ENCODE data around the gene ZFP91.
"Not testable (repeated sequence)": the region's sequence is repeated elsewhere in the genome, so short reads cannot be mapped to it uniquely, and the experiment has no call there.

ZFP91 gene, protein sequence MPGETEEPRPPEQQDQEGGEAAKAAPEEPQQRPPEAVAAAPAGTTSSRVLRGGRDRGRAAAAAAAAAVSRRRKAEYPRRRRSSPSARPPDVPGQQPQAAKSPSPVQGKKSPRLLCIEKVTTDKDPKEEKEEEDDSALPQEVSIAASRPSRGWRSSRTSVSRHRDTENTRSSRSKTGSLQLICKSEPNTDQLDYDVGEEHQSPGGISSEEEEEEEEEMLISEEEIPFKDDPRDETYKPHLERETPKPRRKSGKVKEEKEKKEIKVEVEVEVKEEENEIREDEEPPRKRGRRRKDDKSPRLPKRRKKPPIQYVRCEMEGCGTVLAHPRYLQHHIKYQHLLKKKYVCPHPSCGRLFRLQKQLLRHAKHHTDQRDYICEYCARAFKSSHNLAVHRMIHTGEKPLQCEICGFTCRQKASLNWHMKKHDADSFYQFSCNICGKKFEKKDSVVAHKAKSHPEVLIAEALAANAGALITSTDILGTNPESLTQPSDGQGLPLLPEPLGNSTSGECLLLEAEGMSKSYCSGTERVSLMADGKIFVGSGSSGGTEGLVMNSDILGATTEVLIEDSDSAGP

DNA sequence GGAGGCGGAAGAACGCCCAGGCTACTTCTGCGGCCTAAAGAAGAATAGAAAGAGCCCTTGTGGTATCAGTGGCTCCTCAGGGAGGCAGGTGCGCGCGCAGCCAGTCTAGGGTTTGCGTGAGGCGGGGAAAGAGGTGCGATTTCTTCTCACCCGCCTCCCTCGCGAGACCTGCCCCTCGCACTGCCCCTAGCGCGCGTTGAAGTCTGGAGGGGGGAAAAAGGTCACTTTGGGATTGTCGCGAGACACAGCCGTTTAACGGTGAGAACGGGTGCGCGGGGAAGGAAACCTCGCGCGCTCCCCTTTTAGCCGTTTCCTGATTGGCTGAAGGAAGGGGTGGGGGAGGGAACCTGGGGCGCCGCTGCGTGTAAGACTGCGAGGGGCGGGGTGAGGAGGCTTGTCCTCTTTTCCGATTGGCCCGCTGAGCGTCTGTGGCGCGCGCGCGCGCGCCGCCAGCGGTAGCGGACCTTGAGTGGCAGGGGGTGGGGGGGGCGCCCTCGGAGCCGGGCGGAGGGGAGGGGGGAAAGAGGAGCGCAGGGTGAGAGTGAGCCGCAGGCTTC lies at the start of gene ZFP91:
TSS of gene ZFP91 (plus strand) at position 429 of the 557 bp plus-strand sequence. CDS start 219 bp downstream, outside the sequence.
- peak; percentile 86 to 96 for DNase-seq

DNA sequence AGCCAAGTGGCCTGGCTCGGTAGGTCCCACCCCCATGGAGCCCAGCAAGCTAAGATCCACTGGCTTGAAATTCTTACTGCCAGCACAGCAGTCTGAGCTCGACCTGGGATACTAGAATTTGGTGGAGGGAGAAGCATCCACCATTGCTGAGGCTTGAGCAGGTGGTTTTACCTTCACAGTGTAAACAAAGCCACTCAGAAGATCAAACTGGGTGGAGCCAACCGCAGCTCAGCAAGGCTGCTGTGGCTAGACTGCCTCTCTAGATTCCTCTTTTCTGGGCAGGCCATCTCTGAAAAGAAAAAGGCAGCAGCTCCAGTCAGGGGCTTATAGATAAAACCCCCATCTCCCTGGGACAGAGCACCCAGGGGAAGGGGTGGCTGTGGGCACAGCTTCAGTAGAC lies 48.6 kb upstream of the ZFP91 start:
- no peak for DNase-seq

DNA sequence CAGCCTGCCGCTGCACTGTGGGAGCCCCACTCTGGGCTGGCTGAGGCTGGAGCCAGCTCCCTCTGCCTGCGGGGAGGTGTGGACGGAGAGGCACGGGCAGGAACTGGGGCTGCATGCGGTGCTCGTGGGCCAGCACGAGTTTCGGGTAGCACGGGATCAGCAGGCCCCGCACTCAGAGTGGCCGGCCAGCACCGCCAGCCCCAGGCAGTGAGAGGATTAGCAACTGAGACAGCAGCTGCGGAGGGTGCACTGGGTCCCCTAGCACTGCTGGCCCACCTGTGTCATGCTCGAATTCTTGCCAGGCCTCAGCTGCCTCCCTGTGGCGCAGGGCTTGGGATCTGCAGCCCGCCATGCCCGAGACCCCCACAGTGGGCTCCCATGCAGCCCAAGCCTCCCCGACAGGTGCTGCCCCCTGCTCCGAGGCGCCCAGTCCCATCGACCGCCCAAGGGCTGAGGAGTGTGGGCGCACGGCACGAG lies 47.0 kb upstream of the ZFP91 start:
- DNase-seq = no peak

DNA sequence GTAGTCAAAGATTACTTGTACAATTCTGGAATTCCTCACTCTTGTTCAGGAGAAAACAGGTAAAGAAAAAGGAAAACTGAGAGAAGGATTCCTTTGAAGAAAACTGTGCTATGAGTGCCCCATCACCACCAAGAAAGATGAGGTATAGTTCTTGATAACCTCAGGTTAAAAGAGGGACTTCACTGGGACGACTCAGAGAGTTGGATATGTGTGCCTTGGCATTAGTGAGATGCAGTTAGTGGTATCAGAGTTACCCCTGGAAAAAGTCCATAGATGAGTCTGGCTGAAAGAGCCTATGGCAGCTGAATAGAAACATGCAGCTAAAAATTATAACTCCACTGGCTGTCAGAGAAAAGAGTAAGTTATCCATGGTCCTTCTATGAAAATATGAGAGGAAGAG lies 32.0 kb upstream of the ZFP91 start:
- DNase-seq = no peak

DNA sequence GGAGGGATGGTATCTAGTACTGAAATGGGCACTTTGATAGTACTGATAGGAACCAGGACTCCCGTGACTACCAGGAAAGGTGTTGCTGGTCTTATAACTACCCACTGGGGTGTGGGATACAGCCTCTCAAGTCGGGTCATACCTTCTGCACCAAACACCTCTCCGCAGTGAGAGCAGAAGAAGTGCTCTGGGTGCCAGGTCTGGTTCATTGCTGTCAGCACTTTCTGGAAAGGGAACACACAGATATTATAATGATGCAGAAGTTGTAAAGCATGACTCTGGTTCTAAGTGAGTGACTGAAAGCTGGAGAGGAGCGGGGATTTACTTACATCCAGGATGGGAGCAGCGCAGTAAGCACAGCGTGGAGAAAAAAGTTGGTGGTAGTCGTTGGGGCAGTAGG lies 29.2 kb upstream of the ZFP91 start:
- DNase-seq = no peak

DNA sequence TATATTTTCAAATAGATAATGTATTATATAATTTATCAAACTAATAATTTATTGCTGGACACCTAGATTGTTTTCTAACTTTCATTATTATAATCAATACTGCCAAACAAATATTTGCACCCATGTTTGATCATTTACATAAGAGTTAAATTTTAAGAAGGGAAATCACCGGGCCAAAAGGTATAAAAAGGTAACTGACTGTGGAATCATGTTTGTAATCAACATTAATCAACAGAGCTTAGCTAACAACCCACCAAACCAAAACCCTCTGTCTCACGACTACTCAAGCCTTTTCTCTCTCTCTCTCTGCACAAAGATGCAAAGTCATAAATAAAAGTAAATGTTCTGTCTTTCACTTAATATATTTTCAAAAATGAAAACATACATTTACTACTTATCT lies 18.0 kb upstream of the ZFP91 start:
- no peak for DNase-seq

DNA sequence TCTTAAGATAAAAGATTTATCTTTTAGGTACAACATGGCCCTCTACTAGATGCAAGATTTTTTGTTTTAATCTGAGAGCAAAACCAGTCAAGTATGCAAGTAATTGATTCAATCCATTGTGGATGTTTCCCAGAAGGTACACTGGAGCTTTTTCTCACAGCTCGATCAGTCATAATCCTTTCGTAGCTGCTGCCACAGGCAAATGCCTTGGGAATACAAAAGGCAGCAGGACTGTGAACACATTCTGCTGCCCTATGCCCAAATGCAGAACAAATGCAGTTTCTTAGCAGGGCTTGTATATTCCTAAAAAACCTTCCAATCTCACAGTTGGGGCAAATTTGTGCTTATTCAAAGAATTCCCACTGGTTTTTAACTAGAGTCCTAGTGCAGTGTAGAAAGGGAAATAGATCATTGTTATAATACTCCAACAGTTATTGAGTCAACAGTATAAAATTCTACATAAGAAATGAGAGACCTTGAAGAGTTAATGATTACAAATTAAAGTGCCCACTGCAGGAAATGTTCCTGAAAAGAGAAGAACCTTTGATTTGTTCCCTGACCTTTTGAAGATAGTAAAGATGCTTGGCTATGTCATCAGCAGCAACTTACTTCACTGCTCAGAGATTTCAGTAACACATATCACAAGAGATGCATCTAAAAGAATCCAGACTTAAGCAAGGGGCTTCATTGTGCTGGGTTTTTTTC lies 17.3 kb upstream of the ZFP91 start:
- DNase-seq = no peak

DNA sequence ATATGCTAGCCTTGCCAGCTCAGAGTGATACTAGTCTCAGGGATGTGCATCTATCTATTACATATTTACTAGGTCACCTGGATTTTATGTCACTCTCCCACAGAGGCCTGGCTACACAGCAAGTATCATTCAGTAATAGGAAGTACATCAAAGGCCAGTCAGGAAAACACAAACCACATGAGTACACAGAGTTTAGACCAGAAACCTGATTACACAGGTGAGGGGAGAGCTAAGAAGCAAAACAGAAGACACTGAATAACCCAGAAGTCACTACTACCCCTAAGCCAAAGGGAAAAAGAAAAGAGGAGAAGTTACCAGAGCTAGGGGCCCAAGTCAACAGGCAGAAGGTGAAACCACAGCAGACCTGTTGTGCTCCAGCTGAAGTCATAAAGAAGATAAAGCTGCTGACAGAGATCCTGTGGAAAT lies 16.5 kb upstream of the ZFP91 start:
- no peak for DNase-seq

DNA sequence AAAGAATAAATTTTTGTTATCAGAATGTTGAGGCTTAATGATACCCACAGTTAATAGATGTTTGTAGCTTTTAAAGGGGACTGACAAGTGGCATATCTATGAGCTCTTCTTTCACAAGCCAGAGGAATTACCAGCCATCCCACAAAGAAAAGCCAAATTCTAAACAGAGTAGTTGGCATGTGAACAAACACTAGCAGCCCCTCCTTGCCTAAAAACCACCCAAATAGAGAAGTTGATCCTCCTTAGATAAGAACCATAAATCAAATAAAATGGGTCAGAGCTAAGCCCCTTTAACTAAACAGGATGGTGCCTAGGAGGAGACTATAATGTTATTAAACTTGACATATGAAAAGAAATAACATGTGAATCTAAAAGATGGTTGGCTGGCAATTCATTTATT lies 14.6 kb upstream of the ZFP91 start:
- DNase-seq = no peak

DNA sequence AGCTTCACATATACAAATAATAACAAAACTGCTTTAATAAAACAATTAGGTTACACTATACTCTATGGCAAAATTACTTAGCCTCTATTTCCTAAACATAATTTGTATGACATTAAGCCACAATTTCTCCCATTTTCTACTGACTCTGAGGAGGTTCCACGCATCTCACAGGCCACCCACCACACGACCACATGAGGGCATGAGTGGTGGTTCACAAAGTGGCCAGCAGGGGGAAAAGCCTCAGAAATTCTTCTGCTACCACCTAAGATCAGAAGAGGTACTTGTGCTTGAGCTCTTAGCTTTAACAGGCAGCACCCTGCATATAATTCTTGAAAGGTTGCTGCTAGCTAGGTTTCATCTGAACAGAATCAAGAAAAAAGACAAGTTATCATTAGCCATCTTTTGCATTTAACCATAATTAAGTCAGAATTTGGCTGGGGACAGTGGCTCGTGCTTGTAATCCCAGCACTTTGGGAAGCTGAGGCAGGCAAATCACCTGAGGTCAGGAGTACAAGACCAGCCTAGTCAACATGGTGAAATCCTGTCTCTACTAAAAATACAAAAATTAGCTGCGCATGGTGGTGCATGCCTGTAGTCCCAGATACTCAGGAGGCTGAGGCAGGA lies 10.9 kb upstream of the ZFP91 start:
- DNase-seq = peak in 1 of 2 experiments; percentile 1

DNA sequence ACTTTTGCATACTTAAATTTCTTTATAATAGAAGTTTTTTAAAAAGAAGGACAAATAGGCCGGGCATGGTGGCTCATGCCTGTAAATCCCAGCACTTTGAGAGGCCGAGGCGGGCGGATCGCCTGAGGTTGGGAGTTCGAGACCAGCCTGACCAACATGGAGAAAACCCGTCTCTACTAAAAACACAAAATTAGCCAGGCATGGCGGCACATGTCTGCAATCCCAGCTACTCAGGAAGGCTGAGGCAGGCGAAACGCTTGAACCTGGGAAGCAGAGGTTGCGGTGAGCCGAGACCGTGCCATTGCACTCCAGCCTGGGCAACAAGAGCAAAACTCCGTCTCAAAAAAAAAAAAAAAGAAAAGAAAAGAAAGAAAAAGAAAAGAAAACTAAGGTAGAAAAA lies 6.0 kb upstream of the ZFP91 start:
- not testable (repeated sequence) for DNase-seq

DNA sequence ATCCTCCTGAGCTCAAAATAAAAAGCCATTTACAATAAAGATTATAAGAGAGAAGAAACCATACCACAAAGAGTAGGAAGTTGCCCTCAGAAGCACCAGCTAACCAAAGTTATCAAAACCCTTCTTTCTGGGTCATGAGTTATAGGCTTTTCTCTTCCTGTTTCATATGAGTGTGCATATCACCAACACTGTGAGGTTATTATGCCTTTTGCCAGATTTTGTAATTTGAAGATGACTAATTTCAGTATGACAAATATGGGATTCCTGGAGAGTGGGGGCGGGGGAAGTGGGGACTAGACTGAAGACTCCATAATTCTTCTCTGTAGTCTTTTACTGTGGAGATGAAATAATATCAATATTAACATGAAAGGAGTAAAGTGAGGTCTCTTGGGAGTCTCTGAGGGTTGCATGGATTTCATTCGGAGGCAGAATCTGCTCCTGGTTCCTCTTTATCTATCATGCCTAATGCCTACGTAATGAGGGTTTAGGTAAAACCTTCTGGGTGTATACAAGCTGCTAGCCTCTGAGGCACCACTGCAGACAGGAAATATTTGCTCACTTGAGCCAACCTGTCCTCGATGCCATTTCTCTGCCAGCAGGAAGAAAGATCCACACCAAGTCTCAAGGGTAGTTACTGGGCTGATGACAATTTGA lies 5.3 kb upstream of the ZFP91 start:
- no peak for DNase-seq

DNA sequence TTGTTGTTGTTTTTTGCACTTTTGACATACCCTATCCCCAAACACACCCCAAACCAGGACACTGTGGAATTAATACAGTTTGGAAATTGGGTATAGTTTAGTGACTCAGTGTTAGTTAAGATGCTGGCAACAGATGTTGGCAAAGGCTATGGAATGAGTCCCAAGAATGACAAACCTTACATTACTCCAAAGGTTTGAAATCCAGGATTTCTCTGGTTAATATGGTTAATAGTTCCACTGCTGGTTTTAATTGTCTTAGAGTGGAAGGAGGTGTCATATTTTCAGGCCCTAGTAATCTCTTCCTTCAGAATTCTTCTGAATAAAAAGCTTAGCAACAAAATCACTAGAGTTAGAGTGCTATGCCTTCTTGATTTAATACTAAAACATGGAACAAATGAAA lies 4.0 kb upstream of the ZFP91 start:
- DNase-seq = no peak

DNA sequence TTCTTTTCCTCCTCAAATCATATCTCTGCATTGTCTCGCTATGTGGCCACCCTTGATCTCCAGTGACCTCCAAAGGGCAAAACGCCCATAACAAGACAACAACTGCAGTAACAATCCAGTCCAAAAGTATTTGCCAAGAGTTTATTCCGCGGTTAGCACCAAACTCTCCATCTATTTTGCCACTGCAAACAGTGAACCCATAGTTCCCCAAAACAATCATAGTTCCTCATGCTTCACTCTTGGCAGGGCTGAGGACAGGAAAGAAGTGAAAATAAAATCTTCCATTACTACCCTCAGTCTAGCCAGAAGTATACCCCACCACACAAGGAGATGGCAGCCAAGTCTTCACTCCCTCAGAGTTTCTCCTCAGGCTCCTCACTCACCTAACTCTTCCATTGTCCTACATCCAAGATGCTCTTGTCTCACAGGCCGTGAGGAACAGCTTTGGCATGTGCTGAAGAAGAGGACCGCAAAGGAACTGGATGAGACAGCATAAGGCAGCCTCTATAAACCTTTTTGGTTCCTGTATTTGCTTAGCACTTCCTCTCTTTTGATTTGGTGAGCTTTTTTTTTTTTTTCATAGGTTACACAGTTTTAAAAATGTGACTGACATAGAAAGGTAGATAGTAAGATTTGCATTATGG lies 3.4 kb upstream of the ZFP91 start, which contains the start of gene LPXN:
TSS of gene LPXN (minus strand) at position 480 of the 644 bp plus-strand sequence. CDS start at position 396, 84 bp downstream.
- no peak for DNase-seq

DNA sequence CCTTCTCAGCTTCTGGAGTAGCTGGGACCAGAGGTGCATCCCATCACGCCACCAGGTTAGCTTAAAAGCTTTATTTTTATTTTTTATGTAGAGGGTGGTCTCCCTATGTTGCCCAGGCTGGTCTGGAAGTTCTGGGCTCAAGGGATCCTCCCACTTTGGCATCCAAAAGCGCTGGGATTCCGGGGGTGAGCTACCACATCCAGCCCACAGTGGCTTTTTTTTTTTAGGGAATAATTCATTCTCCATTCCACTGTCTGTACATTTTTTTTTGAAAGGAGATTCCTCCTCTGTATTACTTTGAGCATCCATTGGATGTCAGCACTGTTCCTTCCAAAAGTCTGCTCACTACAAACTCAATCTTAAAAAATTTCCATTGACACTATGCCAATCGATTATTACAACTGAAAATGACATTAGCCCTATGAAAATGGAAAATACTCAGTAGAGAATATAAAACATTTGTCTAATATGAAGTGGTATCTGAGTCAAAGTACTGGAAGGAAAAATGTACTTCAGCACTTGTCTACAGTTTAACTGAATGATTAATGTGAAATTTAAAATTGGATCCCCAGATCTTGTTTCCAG lies 1.9 kb upstream of the ZFP91 start:
- no peak for DNase-seq

DNA sequence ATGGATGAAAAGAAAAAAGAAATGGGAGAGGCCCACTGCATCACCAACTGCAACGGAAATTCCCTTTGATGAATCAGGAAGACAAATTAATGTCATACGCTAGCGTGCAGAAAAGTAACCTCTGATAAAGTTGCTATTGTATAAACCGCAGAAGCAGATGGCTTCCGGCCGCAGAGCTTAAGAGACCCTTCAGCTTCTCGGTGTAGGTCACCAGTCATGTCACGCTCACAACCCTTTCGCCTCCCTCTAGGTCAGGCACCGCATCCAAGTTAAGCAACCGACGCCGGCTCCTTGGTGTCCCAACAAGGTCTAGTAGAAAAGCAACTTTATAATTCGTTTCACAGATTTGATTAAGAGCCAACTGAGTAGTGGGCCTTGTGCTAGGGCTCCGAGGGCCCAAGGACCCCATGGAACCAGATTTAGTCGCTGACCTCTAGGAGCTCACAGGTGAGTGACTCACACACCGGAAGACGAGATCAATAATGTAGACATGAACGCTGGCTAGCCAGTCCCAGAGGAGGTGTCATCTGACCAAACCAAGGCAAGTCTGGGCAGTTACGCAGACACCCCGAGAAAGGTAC lies 1.2 kb upstream of the ZFP91 start:
- peak in 1 of 2 experiments; percentile 69 for DNase-seq

DNA sequence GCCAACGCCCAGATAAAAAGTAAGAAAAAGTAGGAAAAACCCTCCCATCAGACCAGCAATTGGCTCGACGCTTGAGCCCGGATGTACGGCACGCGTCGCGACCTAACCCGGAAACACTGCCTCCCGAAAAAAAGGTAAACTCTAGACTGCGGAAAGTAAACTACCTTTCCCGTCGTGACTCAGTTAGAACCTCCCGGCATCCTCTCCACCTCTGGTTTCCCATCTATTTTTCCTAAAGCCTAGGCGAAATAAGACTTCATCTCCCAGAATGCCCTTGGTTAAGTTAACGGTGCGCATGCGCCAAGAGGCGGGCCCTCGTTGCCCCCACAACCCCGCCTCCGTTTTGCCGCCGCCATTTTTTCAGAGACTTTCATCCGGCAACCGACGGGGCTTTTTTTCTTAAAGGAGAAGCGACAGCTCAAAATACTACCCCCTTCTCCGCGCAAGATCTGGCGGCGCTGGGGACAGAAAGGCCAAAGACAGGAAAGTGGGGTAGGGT lies 678 bp upstream of the ZFP91 start:
- peak; percentile 90 to 91 for DNase-seq

DNA sequence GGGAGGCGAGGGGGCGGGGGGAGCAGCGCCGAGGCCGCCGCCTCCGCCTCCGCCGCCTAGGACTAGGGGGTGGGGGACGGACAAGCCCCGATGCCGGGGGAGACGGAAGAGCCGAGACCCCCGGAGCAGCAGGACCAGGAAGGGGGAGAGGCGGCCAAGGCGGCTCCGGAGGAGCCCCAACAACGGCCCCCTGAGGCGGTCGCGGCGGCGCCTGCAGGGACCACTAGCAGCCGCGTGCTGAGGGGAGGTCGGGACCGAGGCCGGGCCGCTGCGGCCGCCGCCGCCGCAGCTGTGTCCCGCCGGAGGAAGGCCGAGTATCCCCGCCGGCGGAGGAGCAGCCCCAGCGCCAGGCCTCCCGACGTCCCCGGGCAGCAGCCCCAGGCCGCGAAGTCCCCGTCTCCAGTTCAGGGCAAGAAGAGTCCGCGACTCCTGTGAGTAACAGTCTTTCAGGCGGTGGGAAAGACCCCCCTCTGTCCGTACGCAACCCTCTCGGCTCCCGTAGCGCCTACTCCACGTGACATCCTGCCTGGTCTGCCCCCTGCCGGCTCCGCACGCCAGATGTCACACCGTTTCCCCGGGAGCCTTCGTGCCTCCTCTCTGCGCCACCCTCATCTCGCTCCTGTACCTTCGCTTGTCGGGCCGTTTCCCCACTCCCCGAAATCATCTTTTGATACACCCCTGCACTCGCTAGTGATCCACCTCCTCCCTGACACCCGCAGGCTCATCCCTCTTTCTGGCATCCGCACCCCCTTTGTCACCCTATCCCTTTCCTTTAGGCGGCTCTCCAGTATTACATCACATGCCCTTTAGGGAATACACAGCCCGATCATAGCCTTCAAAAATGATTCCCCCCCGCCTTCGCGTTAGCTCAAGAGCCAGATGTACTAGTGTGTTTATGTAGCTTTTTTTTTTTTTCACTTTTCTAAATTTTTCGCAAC lies 598 bp downstream of the ZFP91 start:
- peak; percentile 61 to 78 for DNase-seq

DNA sequence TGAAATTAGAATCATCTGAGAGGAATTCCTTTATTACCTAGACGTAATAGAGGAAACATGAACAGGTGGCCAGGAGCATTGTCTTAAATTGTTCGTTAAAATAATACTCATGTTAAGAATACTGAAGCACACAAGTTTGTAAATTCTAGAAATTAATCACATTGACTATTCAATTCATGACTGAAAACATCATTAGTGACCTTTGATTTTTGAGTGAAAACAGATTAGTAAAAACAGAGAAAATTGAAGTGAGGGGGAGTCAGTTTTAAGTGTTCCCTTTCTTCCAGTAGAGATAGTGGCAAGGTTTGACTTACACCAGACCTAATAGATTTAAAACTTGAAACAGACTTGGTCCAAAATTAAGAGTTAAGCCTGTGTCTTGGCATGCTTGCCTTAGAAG lies 1.4 kb downstream of the ZFP91 start:
- DNase-seq = no peak

DNA sequence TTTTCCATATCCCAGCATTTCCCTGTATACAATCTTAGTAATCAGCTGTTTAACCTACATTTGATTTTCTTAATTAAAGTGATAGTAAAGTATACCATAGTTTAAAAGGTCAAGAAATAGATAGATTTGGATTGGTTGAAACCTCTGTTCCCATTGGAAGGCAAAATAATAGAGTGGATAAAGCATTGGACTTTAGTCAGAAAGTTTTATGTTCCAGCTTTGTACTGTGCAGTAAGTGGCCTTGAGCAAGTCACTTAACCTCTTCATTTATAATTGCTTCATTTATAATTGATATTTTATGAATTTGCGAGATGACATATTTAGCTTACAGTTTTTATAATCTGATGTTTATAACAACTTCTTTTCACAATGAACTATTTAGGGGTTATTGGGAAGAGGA lies 3.6 kb downstream of the ZFP91 start:
- no peak for DNase-seq
